Esophagus (tissue), 2 donors: ENCODE data around the gene DIRAS1. TPM values are rescaled to one million over a fixed set of nuclear protein-coding genes. Genes with fewer than 3 reads are reported as not detected.

Experiments
- H3K27ac ChIP-seq, 2 donors: one replicate each; pipeline ENCODE4 v1.5.1; 2013; ENCODE audit warnings: low read depth in 2 of 2, mild to moderate bottlenecking in 2 of 2, inconsistent platforms in 1 of 2, low read length in 1 of 2, moderate library complexity in 1 of 2
- H3K27me3 ChIP-seq, 2 donors: one replicate each; pipeline ENCODE4 v1.6.1; 2013; ENCODE audit warnings: low read length in 2 of 2, control low read depth in 1 of 2, mild to moderate bottlenecking in 1 of 2; ENCODE audit not compliant: insufficient read depth in 2 of 2, control insufficient read depth in 1 of 2
- H3K36me3 ChIP-seq, 2 donors: one replicate each; pipeline ENCODE4 v1.6.1; 2013; ENCODE audit warnings: low read length in 1 of 2; ENCODE audit not compliant: control insufficient read depth in 2 of 2, insufficient read depth in 2 of 2
- H3K4me1 ChIP-seq, 2 donors: one replicate each; pipeline ENCODE4 v1.6.1; 2013; ENCODE audit warnings: low read length in 1 of 2; ENCODE audit not compliant: control insufficient read depth in 2 of 2, insufficient read depth in 2 of 2
- H3K4me3 ChIP-seq, 2 donors: one replicate each; pipeline ENCODE4 v1.5.1; 2013; ENCODE audit warnings: low read length in 2 of 2, mild to moderate bottlenecking in 2 of 2, low read depth in 1 of 2, moderate library complexity in 1 of 2
- H3K9me3 ChIP-seq, 2 donors: one replicate each; pipeline ENCODE4 v1.6.1; 2013; ENCODE audit warnings: mild to moderate bottlenecking in 2 of 2, low read depth in 1 of 2, low read length in 1 of 2, moderate library complexity in 1 of 2; ENCODE audit not compliant: control insufficient read depth in 2 of 2, insufficient read depth in 1 of 2
- WGBS, 2 donors: extraction: QIAGEN DNeasy Blood & Tissue Kit; methylation state at CpG; one replicate each; pipeline ENCODE4 v1.1.7; 2013; 5-methylcytosine and 5-hydroxymethylcytosine counted together
- polyA plus RNA-seq, 2 donors: library from polyadenylated mRNA; stranded (reverse); fragments of 200-250 nt; gene quantifications; one replicate each; pipeline ENCODE4 v1.2.3, GENCODE V29; 2013
- donor health status: healthy with polysubstance abuse.
- donor health status: Bipolar disorder and iron deficiency.

DIRAS1 gene, protein sequence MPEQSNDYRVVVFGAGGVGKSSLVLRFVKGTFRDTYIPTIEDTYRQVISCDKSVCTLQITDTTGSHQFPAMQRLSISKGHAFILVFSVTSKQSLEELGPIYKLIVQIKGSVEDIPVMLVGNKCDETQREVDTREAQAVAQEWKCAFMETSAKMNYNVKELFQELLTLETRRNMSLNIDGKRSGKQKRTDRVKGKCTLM
- polyA plus RNA-seq: 1 to 10 TPM; 1.2 to 1.9 TPM

DNA sequence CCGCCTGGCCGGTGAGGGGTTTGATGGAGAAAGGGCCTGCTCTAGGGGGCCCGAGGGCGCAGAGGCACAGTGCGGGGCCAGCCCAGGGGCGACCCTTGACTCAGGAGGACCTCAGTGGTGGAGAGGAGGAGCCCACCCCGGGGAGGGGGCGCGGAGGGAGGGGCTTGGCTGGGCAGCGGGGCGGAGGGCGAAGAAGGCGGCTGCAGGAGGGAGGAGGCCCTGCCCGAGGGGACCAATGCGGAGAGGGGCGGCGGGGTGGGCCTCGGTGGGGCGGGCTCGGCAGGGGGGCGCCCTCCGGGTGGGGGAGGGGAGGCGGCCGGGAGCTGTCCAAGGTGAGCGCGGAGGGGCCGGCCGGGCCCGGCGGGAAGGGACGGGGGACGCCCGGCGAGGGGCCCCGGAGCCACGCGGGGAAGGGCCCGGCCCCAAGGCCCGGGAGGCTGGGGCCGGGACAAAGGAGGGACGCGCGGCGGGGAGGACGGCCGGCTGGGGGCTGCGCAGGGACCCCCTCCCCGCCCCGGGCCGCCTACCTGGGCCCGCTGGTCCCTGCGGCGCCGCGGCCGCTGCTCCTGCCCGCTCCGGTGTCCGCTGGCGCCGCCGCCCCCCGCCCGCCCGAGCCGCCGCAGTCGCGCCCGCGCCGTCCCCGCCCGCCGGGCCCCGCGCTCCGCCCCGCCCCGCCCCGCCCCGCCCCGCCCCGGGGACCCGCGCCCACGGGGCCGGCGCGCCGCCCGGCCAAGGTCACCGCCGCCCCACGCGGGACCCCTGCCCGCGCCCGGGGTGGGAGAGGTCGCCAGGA, at the start of gene DIRAS1:
Gene DIRAS1 (minus strand): TSS at position 596 of the 793 bp plus-strand sequence. CDS start 3,566 bp downstream, outside the sequence.
- H3K27ac ChIP-seq: no peak within 1 kb of the TSS
- peak within 1 kb of the TSS in 1 of 2 donors; percentile 50 for H3K4me3 ChIP-seq
- 1 to 2% methylated on average over 29 to 99 of the region's 100 CpGs for WGBS, 2 donors

GRCh38 chr19:2770055-2771013, 49.2 kb upstream of the DIRAS1 start:
- Histone ChIP-seq H3K36me3 (peaks cover 0 to 33% of the 10 kb centered on the region in 2 donors), H3K9me3 (no peaks in the 10 kb centered on the region), H3K27ac (peak overlapping the region; percentile 1 to 14), H3K4me3 (no peak overlapping the region), H3K27me3 (no peaks in the 10 kb centered on the region), H3K4me1 (peaks cover 0 to 8% of the 10 kb centered on the region in 2 donors)
- 70 to 71% methylated on average over 39 to 40 of the region's 40 CpGs for WGBS, 2 donors

More for the DNA sequence above, at the start of gene DIRAS1:
- Histone ChIP-seq H3K36me3 (no peaks in the 10 kb centered on the region), H3K4me1 (peaks cover 8 to 10% of the 10 kb centered on the region in 2 donors), H3K9me3 (no peaks in the 10 kb centered on the region), H3K27me3 (peaks cover 0 to under 1% of the 10 kb centered on the region in 2 donors)

DNA sequence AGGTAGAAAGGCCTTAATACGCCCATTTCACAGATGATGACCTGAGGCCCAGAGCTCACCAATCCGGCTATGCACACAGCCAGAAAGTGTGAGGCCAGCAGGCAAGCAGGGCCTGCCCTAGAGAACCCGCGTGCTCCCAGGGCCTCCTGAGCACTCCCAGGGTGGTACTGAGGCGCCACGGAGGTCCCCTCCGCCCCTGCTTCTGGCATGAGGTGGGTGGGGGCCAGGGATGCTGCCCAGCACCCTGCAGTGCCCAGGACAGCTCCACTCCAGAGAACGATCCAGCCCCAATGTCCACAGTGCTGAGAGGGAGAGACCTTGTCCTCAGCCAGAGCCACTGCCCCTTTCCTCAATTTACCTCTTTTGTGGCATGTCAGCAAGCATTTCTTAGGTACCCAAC, 48.0 kb upstream of the DIRAS1 start:
- peaks cover 0 to 39% of the 10 kb centered on the region in 2 donors for H3K36me3 ChIP-seq
- no peak overlapping the region for H3K27ac ChIP-seq
- no peaks in the 10 kb centered on the region for H3K27me3 ChIP-seq
- no peaks in the 10 kb centered on the region for H3K9me3 ChIP-seq
- WGBS, 2 donors: 95 to 96% methylated on average over 8 of the region's 8 CpGs
- H3K4me3 ChIP-seq: no peak overlapping the region
- no peaks in the 10 kb centered on the region for H3K4me1 ChIP-seq

- 92 to 93% methylated on average over 29 of the region's 29 CpGs for WGBS, 2 donors
- H3K27me3 ChIP-seq: no peaks in the 10 kb centered on the region
- no peak overlapping the region for H3K4me3 ChIP-seq
- H3K36me3 ChIP-seq: peaks cover 2 to 40% of the 10 kb centered on the region in 2 donors
- no peaks in the 10 kb centered on the region for H3K4me1 ChIP-seq
- H3K9me3 ChIP-seq: no peaks in the 10 kb centered on the region
- no peak overlapping the region for H3K27ac ChIP-seq
Measured at GRCh38 chr19:2768365-2769132, 47.4 kb upstream of the DIRAS1 start.

DNA sequence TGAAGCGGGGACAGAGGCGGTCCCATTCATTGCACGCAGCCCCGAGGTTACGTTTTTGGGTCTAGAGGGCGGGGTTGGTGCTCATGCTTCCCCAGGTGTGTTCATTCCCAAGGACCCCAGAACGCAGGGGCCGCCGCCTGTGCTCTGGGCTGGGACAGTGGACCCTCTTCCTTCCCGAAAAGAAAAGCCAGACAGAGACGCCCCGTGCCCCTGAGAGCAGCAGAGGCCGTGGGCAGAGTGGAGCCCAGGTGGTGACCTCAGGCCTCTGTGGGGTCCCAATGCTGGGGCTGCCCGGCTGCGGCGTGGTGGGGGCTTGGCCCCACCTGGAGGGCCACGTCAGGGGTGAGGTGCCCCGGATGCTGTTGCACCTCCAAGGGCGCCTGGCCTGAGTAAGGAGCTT, 46.5 kb upstream of the DIRAS1 start:
- WGBS, 2 donors: 93 to 95% methylated on average over 19 of the region's 19 CpGs
- H3K36me3 ChIP-seq: peaks cover 5 to 49% of the 10 kb centered on the region in 2 donors

GRCh38 chr19:2766594-2767372, 45.6 kb upstream of the DIRAS1 start:
- H3K4me1 ChIP-seq: no peaks in the 10 kb centered on the region
- 96% methylated on average over 35 of the region's 35 CpGs for WGBS, 2 donors
- H3K9me3 ChIP-seq: no peaks in the 10 kb centered on the region
- H3K36me3 ChIP-seq: peaks cover 9 to 52% of the 10 kb centered on the region in 2 donors
- H3K27ac ChIP-seq: no peak overlapping the region
- no peak overlapping the region for H3K4me3 ChIP-seq
- no peaks in the 10 kb centered on the region for H3K27me3 ChIP-seq

More for the DNA sequence above, 46.5 kb upstream of the DIRAS1 start:
- Histone ChIP-seq H3K27me3 (no peaks in the 10 kb centered on the region), H3K27ac (no peak overlapping the region), H3K9me3 (no peaks in the 10 kb centered on the region), H3K4me1 (no peaks in the 10 kb centered on the region), H3K4me3 (no peak overlapping the region)

DNA sequence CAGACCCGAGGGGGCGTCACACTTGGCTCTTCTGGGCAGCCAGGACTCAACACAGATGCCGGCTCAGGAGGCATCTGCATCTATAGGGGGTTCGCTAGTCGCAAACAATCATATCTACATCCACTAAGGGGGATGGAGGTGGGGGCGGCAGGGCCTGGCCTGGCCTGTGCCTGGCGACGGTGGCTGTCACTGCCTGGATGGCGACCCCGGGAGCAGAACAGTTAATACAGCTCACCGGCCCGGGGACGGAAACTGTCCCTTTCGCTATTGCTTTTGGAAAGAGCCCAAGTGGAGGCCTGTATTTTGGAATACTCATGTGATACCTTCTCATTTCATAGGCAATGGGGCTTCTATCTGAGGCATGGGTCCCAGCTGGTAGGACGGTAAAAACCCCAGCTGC, 44.2 kb upstream of the DIRAS1 start:
- Histone ChIP-seq H3K27me3 (no peaks in the 10 kb centered on the region), H3K4me3 (no peak overlapping the region), H3K36me3 (peaks cover 13 to 56% of the 10 kb centered on the region in 2 donors), H3K4me1 (no peaks in the 10 kb centered on the region), H3K9me3 (no peaks in the 10 kb centered on the region), H3K27ac (no peak overlapping the region)
- WGBS, 2 donors: 90 to 91% methylated on average over 15 of the region's 15 CpGs

DNA sequence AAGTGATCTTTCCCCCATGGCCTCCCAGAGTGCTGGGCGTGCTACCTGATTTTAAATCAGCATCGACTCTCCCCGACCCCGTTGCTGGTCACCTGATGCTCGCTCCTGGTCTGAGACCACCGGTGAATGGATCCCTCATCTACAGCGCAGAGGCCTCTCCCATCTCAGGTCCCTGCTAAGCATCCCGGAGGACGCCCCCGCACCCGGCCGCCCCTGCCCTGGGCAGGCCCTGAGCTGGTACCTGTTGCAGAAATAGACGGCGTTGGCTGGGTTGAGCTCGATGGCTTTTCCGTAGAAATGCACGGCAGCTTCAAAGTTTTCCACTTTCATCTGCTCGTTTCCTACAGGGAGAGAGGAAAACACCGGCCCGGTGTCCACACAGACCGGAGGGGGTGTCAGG, 43.8 kb upstream of the DIRAS1 start:
- Histone ChIP-seq H3K27ac (no peak overlapping the region), H3K4me1 (no peaks in the 10 kb centered on the region), H3K9me3 (no peaks in the 10 kb centered on the region), H3K4me3 (no peak overlapping the region), H3K36me3 (peaks cover 13 to 53% of the 10 kb centered on the region in 2 donors), H3K27me3 (no peaks in the 10 kb centered on the region)
- 95% methylated on average over 20 to 21 of the region's 21 CpGs for WGBS, 2 donors
